ENCODE results near the gene C20orf141. TPM values are rescaled to one million over a fixed set of nuclear protein-coding genes. Genes with fewer than 3 reads are reported as not detected.

C20orf141 gene
- total RNA-seq, 1 experiment from 2014 or later = not detected

DNA sequence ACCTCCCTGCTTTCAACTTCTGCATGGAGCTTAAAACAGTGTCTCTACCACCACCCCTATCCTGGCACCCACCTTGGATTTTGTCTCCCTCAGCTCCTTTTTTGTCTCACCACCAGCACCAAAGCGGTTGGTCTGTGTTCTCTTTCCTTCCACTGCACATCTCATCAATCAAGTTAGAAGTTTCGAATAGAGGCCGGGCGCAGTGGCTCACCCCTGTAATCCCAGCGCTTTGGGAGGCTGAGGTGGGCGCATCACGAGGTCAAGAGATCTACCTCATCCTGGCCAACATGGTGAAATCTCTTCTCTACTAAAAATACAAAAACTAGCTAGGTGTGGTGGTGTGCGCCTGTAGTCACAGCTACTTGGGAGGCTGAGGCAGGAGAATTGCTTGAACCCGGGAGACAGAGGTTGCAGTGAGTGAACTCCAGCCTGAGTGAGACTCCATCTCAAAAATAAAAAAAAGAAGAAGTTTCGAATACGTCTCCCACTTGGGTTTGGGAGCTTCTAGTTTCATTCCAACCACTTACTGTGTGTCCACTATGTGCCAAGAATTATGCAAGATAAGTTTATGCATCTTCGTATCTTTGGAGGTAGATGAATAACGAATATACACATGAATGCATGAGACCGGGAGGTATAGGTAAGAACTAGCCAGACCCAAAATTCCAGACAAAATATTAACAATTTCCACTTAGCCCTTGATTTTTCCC lies 19.8 kb downstream of the C20orf141 start:
- no peak overlapping the region for H3K4ac ChIP-seq (ENCODE audit: low read depth, low read length)
- H4K91ac ChIP-seq (ENCODE audit: insufficient read length, low read depth, low read length) = no peak overlapping the region
- H3K36me3 Mint-ChIP-seq (ENCODE audit: insufficient read depth in 1 of 3, low read depth in 3 of 3) = peaks cover 3 to 27% (median 22%) of the 10 kb centered on the region in 3 experiments
- H2AK5ac ChIP-seq (ENCODE audit: insufficient read length, low read length) = no peak overlapping the region
- H3K23ac ChIP-seq (ENCODE audit: insufficient read length, low read depth, low read length) = no peak overlapping the region
- H4K5ac ChIP-seq (ENCODE audit: insufficient read length, low read depth, low read length) = no peak overlapping the region
- TF ChIP-seq, protein P1, sequence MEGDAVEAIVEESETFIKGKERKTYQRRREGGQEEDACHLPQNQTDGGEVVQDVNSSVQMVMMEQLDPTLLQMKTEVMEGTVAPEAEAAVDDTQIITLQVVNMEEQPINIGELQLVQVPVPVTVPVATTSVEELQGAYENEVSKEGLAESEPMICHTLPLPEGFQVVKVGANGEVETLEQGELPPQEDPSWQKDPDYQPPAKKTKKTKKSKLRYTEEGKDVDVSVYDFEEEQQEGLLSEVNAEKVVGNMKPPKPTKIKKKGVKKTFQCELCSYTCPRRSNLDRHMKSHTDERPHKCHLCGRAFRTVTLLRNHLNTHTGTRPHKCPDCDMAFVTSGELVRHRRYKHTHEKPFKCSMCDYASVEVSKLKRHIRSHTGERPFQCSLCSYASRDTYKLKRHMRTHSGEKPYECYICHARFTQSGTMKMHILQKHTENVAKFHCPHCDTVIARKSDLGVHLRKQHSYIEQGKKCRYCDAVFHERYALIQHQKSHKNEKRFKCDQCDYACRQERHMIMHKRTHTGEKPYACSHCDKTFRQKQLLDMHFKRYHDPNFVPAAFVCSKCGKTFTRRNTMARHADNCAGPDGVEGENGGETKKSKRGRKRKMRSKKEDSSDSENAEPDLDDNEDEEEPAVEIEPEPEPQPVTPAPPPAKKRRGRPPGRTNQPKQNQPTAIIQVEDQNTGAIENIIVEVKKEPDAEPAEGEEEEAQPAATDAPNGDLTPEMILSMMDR (conservative IDR thresholded peaks at IDR 0.05) = no peak
- no peak overlapping the region for H2BK12ac ChIP-seq (ENCODE audit: insufficient read length, low read depth, low read length)
- no peak overlapping the region for H3K56ac ChIP-seq (ENCODE audit: insufficient read length, low read depth, low read length)
- H3K4me3 Mint-ChIP-seq = no peak overlapping the region
- H2BK20ac ChIP-seq (ENCODE audit: low read depth, low read length, poor library complexity, severe bottlenecking) = no peak overlapping the region
- H3K4me2 ChIP-seq (ENCODE audit: insufficient read depth, insufficient read length, low read length) = no peak overlapping the region
- no peak overlapping the region for H3K9ac ChIP-seq (ENCODE audit: extremely low read depth, insufficient read length, low read length)
- WGBS (ENCODE audit: extremely low coverage, insufficient read length, low lambda C conversion rate) = no CpG with 5 or more reads among the region's 14 CpGs
- H3K27ac ChIP-seq (ENCODE audit: insufficient read length, low read depth, low read length) = no peak overlapping the region
- DNase-seq = no peak
- no peak overlapping the region for H3T11ph ChIP-seq (ENCODE audit: low read length)
- no peaks in the 10 kb centered on the region for H4K20me1 ChIP-seq (ENCODE audit: control insufficient read depth, insufficient read depth, insufficient read length)
- no peaks in the 10 kb centered on the region for H3K79me1 ChIP-seq (ENCODE audit: insufficient read depth, low read depth, low read length, poor library complexity, severe bottlenecking)
- H3K4me1 ChIP-seq (ENCODE audit: insufficient read depth, low read length) = no peaks in the 10 kb centered on the region
- no peak overlapping the region for H2BK5ac ChIP-seq (ENCODE audit: insufficient read length, low read length)
- H2BK120ac ChIP-seq (ENCODE audit: low read depth, low read length, poor library complexity, severe bottlenecking) = no peak overlapping the region
- H3K23me2 ChIP-seq (ENCODE audit: insufficient read length, low read depth, low read length, poor library complexity, severe bottlenecking) = no peaks in the 10 kb centered on the region
- H2AFZ ChIP-seq (ENCODE audit: low read length) = no peak overlapping the region
- no peak overlapping the region for H4K8ac ChIP-seq (replicated peaks; ENCODE audit: insufficient read length, low read depth, low read length)
- no peaks in the 10 kb centered on the region for H3K79me2 ChIP-seq (ENCODE audit: insufficient read depth, low read length)
- H3K14ac ChIP-seq (ENCODE audit: insufficient read depth, low read length) = no peak overlapping the region
- peaks cover 4% of the 10 kb centered on the region; the same call in 1 of the 2 replicates for H3K27me3 ChIP-seq (ENCODE audit: insufficient read depth, low read length)
- no peak overlapping the region; a peak in 1 of 7 replicates for H3K27ac Mint-ChIP-seq
- H3K27me3 Mint-ChIP-seq (ENCODE audit: low read depth) = peaks cover 15% of the 10 kb centered on the region
- peaks cover 0 to 4% of the 10 kb centered on the region in 2 experiments; a peak in 1 of 5 replicates for H3K9me3 Mint-ChIP-seq
- no peak overlapping the region for H2BK15ac ChIP-seq (ENCODE audit: low read depth, low read length)
- no peaks in the 10 kb centered on the region for H3K9me3 ChIP-seq (ENCODE audit: control insufficient read depth, low read depth, low read length)
- no peak overlapping the region for H3K18ac ChIP-seq (ENCODE audit: insufficient read length, low read depth, low read length)
- H3K4me1 Mint-ChIP-seq = peaks cover 3 to 4% of the 10 kb centered on the region in 2 experiments; a peak in 3 of 4 replicates
